Glutamatergic neuron (in vitro differentiated cells): Measurements from ENCODE around the gene NAA25. TPM values are rescaled to one million over a fixed set of nuclear protein-coding genes. Genes with fewer than 3 reads are reported as not detected.
"Not testable (repeated sequence)": the region's sequence is repeated elsewhere in the genome, so short reads cannot be mapped to it uniquely, and the experiment has no call there.

Experiments used
- DNase-seq: peaks from one replicate; pipeline ENCODE4 v3.0.0; 2022
- H3K27ac Mint-ChIP-seq: one replicate; pipeline ENCODE4 v1.8.0; 2020; ENCODE audit warnings: mild to moderate bottlenecking, mixed read lengths, inconsistent platforms; ENCODE audit not compliant: unreplicated experiment
- H3K27me3 Mint-ChIP-seq: one replicate; pipeline ENCODE4 v1.8.0; 2020; ENCODE audit warnings: mild to moderate bottlenecking, moderate library complexity, mixed read lengths, inconsistent platforms; ENCODE audit not compliant: unreplicated experiment
- H3K36me3 Mint-ChIP-seq: one replicate; pipeline ENCODE4 v1.8.0; 2020; ENCODE audit warnings: mild to moderate bottlenecking, mixed read lengths, inconsistent platforms; ENCODE audit not compliant: unreplicated experiment
- H3K4me1 Mint-ChIP-seq: one replicate; pipeline ENCODE4 v1.8.0; 2020; ENCODE audit warnings: mild to moderate bottlenecking, low read depth, mixed read lengths, inconsistent platforms; ENCODE audit not compliant: unreplicated experiment
- H3K4me3 Mint-ChIP-seq: one replicate; pipeline ENCODE4 v1.8.0; 2020; ENCODE audit warnings: mild to moderate bottlenecking, mixed read lengths, inconsistent platforms; ENCODE audit not compliant: unreplicated experiment
- H3K9me3 Mint-ChIP-seq: one replicate; pipeline ENCODE4 v1.8.0; 2020; ENCODE audit warnings: mild to moderate bottlenecking, moderate library complexity, mixed read lengths, inconsistent platforms; ENCODE audit not compliant: unreplicated experiment
- total RNA-seq: library from RNA; stranded (reverse); fragmentation: NEBNext Ultra II Directional; extraction: Animal tissue kit (Norgen Biotek cat#: 25700); gene quantifications from one replicate; pipeline ENCODE4 v1.2.1, GENCODE V29; 2021; ENCODE audit not compliant: unreplicated experiment
- TF ChIP-seq, protein P1 (sequence below): fragments of 200-600 bp; sonication (generic); IDR thresholded peaks from one replicate; pipeline ENCODE4 v1.5.0; 2021; ENCODE audit not compliant: partially characterized antibody, unreplicated experiment

NAA25 gene
- total RNA-seq, 1 donor from 2014 or later, result 34.8 TPM

DNA sequence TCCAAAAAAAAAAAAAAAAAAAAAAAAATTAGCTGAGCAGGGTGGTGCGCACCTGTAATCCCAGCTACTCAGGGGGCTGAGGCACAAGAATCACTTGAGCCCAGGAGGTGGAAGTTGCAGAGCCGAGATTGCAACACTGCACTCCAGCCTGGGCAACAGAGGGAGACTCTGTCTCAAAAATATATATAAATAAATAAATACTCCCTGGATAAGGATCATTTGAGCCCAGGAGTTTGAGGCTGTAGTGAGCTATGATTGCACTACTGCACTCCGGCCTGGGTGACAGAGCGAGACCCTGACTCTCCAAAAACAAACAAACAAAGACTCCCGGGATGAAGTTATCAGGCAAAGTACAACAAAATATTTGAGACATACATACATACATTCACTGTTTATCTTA lies 3.3 kb upstream of the NAA25 start:
- peaks cover 8% of the 10 kb centered on the region for H3K27me3 Mint-ChIP-seq
- DNase-seq, result no peak
- H3K9me3 Mint-ChIP-seq, result peaks cover 5% of the 10 kb centered on the region
- H3K36me3 Mint-ChIP-seq, result no peaks in the 10 kb centered on the region
- TF ChIP-seq, protein P1, sequence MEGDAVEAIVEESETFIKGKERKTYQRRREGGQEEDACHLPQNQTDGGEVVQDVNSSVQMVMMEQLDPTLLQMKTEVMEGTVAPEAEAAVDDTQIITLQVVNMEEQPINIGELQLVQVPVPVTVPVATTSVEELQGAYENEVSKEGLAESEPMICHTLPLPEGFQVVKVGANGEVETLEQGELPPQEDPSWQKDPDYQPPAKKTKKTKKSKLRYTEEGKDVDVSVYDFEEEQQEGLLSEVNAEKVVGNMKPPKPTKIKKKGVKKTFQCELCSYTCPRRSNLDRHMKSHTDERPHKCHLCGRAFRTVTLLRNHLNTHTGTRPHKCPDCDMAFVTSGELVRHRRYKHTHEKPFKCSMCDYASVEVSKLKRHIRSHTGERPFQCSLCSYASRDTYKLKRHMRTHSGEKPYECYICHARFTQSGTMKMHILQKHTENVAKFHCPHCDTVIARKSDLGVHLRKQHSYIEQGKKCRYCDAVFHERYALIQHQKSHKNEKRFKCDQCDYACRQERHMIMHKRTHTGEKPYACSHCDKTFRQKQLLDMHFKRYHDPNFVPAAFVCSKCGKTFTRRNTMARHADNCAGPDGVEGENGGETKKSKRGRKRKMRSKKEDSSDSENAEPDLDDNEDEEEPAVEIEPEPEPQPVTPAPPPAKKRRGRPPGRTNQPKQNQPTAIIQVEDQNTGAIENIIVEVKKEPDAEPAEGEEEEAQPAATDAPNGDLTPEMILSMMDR, result no peak
- no peak overlapping the region for H3K27ac Mint-ChIP-seq
- no peak overlapping the region for H3K4me3 Mint-ChIP-seq
- peaks cover 12% of the 10 kb centered on the region for H3K4me1 Mint-ChIP-seq

DNA sequence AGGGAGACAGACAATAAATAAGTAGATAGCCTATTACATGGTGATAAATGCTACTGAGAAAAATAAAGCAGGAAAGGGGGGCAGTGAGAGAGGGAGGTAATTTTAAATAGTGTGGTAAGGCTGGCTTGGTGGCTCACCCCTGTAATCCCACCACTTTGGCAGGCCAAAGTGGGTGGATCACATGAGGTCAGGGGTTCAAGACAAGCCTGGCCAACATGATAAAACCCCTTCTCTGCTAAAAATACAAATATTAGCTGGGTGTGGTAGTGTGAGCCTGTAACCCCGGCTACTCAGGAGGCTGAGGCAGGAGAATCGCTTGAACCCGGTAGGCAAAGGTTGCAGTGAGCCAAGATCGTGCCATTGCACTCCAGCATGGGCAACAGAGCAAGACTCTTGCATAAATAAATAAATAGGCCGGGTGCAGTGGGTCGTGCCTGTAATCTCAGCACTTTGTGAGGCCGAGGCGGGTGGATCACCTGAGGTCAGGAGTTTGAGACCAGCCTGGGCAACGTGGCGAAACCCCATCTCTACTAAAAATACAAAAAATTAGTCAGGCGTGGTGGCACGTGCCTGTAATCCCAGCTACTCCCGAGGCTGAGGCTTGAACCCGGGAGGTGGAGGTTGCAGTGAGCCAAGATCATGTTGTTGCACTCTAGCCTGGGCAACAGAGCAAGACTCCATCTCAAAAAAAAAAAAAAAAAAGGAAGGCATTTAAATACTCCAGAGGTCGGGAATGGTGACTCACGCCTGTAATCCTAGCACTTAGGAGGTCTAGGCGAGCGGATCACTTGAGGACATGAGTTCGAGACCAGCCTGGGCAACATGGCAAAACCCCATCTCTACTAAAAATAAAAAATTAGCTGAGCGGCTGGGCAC lies 2.4 kb upstream of the NAA25 start:
- not testable (repeated sequence) for H3K9me3 Mint-ChIP-seq, H3K36me3 Mint-ChIP-seq, H3K27me3 Mint-ChIP-seq, DNase-seq, H3K27ac Mint-ChIP-seq, H3K4me1 Mint-ChIP-seq, H3K4me3 Mint-ChIP-seq

- TF ChIP-seq, protein P1, result no peak
- Mint-ChIP-seq H3K9me3 (peaks cover 5% of the 10 kb centered on the region), H3K4me3 (peak overlapping the region; percentile 97), H3K27ac (peak overlapping the region; percentile 96), H3K27me3 (peaks cover 8% of the 10 kb centered on the region), H3K4me1 (peaks cover 9% of the 10 kb centered on the region), H3K36me3 (no peaks in the 10 kb centered on the region)
- peak; percentile 74 for DNase-seq
Measured at GRCh38 chr12:112107306-112108201, 1.0 kb downstream of the NAA25 start.

- no peak for DNase-seq
- peaks cover 4% of the 10 kb centered on the region for H3K36me3 Mint-ChIP-seq
- TF ChIP-seq, protein P1, result no peak
- peaks cover 6% of the 10 kb centered on the region for H3K27me3 Mint-ChIP-seq
- no peak overlapping the region for H3K27ac Mint-ChIP-seq
- H3K9me3 Mint-ChIP-seq, result peaks cover 5% of the 10 kb centered on the region
- no peak overlapping the region for H3K4me3 Mint-ChIP-seq
- peaks cover 7% of the 10 kb centered on the region for H3K4me1 Mint-ChIP-seq
Measured at GRCh38 chr12:112105891-112106290, 2.7 kb downstream of the NAA25 start.

GRCh38 chr12:112103758-112104503 lies 4.7 kb downstream of the NAA25 start:
- TF ChIP-seq, protein P1, result no peak
- peaks cover 3% of the 10 kb centered on the region for H3K9me3 Mint-ChIP-seq
- no peak overlapping the region for H3K27ac Mint-ChIP-seq
- H3K36me3 Mint-ChIP-seq, result peaks cover 5% of the 10 kb centered on the region
- DNase-seq, result no peak
- H3K27me3 Mint-ChIP-seq, result peaks cover 4% of the 10 kb centered on the region
- H3K4me3 Mint-ChIP-seq, result no peak overlapping the region
- peaks cover 7% of the 10 kb centered on the region for H3K4me1 Mint-ChIP-seq

- not testable (repeated sequence) for H3K9me3 Mint-ChIP-seq, H3K4me3 Mint-ChIP-seq, H3K4me1 Mint-ChIP-seq, H3K27me3 Mint-ChIP-seq, H3K27ac Mint-ChIP-seq, H3K36me3 Mint-ChIP-seq, DNase-seq
Measured at GRCh38 chr12:112102746-112103145, 5.8 kb downstream of the NAA25 start.
